Cerebellar cortex (tissue), 1 donor: ENCODE measurements around the gene ST6GALNAC6.
"Not testable (repeated sequence)": the region's sequence is repeated elsewhere in the genome, so short reads cannot be mapped to it uniquely, and the experiment has no call there.

ENCODE experiments used
- DNase-seq: peaks from one replicate; pipeline ENCODE4 v3.0.0-alpha.2; 2015; ENCODE audit warnings: low spot score

ST6GALNAC6 gene

GRCh38 chr9:127873223-127873691 lies 26.1 kb downstream of the ST6GALNAC6 start:
- DNase-seq = no peak

GRCh38 chr9:127872369-127873222 lies 26.8 kb downstream of the ST6GALNAC6 start:
- DNase-seq = no peak

- no peak for DNase-seq
These were observed 27.9 kb downstream of the ST6GALNAC6 start for GRCh38 chr9:127871531-127871930.

GRCh38 chr9:127870887-127871286 lies 28.5 kb downstream of the ST6GALNAC6 start:
- DNase-seq = no peak

GRCh38 chr9:127870153-127870491 lies 29.3 kb downstream of the ST6GALNAC6 start:
- not testable (repeated sequence) for DNase-seq

GRCh38 chr9:127869310-127870152 lies 29.9 kb downstream of the ST6GALNAC6 start:
- DNase-seq = peak; percentile 86

- no peak for DNase-seq
These were observed 31.0 kb downstream of the ST6GALNAC6 start for GRCh38 chr9:127868278-127868902.

- DNase-seq = no peak
These were observed 31.8 kb downstream of the ST6GALNAC6 start for GRCh38 chr9:127867356-127868277.

GRCh38 chr9:127866535-127866934 lies 32.9 kb downstream of the ST6GALNAC6 start:
- no peak for DNase-seq

GRCh38 chr9:127865645-127866464 lies 33.5 kb downstream of the ST6GALNAC6 start:
- DNase-seq = no peak

GRCh38 chr9:127863191-127863621 lies 36.2 kb downstream of the ST6GALNAC6 start:
- DNase-seq = no peak

GRCh38 chr9:127862075-127863011 lies 37.1 kb downstream of the ST6GALNAC6 start:
- DNase-seq = no peak

GRCh38 chr9:127860779-127861178 lies 38.6 kb downstream of the ST6GALNAC6 start:
- DNase-seq = no peak

GRCh38 chr9:127860260-127860659 lies 39.1 kb downstream of the ST6GALNAC6 start:
- DNase-seq = no peak

- no peak for DNase-seq
These were observed 41.3 kb downstream of the ST6GALNAC6 start for GRCh38 chr9:127858041-127858512.

- DNase-seq = no peak
These were observed 42.1 kb downstream of the ST6GALNAC6 start for GRCh38 chr9:127857278-127857677.

- no peak for DNase-seq
These were observed 42.7 kb downstream of the ST6GALNAC6 start for GRCh38 chr9:127856729-127857116.

GRCh38 chr9:127856094-127856728 lies 43.2 kb downstream of the ST6GALNAC6 start:
- no peak for DNase-seq

GRCh38 chr9:127855522-127855921 lies 43.9 kb downstream of the ST6GALNAC6 start:
- no peak for DNase-seq
